ENCODE measurements around the gene RET.

DNA sequence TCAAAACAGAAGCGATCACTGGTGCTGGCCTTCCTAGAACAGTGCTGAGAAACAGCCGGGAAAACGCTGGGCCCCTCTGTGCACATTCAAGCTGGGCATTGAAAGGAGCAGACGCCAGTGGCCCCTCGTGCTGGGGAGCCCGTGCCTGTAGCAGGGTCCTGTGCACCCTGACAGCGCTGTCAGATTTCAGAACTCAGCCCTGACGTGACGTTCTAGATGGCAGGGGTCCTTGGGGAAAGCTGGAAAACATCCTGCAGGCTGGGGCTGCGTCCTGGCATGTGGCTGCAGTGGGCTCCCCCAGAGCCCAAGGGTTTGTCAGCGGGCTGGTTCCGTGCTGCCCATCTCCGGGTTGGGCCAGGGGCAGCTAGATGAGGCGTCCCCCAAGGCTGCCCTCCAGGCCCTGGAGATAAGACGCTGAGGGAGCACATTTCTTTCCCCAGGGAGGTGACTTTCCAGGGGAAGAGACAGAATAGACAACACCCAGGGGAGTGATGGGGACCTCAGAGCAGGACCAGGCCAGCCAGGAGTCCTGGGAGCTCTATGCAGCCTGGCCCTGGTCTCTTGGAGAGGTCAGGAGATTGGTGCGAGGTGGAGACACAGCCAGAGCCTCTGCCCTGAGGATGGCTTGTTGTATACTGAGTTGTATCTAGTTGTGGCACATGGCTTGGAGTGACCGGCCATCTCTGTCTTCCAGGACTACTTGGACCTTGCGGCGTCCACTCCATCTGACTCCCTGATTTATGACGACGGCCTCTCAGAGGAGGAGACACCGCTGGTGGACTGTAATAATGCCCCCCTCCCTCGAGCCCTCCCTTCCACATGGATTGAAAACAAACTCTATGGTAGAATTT lies 49.2 kb downstream of the RET start:
- TF ChIP-seq EP300 (IDR thresholded peaks at IDR 0.05) (no peak), CTCF (IDR thresholded peaks at IDR 0.05) (no peak)

Measured in tibial nerve (tissue), 4 donors.